ENCODE data around the gene PARD3B.

PARD3B gene

DNA sequence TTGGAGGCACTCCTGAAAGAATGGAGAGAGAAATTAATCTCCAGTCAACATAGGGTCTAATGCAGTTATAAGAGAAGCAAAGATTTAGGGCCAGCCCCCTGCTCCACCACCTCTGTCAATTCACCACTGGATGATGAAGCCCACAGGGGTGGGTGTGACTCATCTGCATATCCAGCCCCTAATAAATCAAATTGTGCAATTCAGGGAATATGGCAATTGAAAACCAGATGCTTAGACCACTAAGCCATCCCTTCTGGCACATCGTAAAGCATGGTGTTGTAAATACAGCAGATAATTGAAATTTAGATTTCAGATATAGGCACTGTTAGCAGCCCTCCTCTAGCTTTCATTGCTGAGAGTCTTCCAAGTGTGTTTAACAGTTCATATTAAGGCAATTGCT is 541.4 kb downstream of the PARD3B start:
- Histone ChIP-seq H3K9me3 (ENCODE audit: insufficient read depth, low read length, severe bottlenecking) (no peaks in the 10 kb centered on the region), H3K4me2 (ENCODE audit: insufficient read depth, low read length) (no peak overlapping the region), H3K27me3 (ENCODE audit: insufficient read depth, low read length, poor library complexity) (no peaks in the 10 kb centered on the region), H3K36me3 (ENCODE audit: insufficient read depth, low read length) (no peaks in the 10 kb centered on the region), H3K4me1 (ENCODE audit: insufficient read depth, low read length) (no peaks in the 10 kb centered on the region), H3K27ac (ENCODE audit: low read length) (no peak overlapping the region), H3K79me2 (ENCODE audit: insufficient read depth, low read length) (no peaks in the 10 kb centered on the region), H3K4me3 (ENCODE audit: low read depth in 1 of 2, low read length in 2 of 2) (no peak overlapping the region), H2AFZ (ENCODE audit: low read depth, low read length) (no peak overlapping the region), H4K20me1 (ENCODE audit: insufficient read depth, low read length) (no peaks in the 10 kb centered on the region), H3K9ac (ENCODE audit: low read depth, low read length) (no peak overlapping the region)
- TF ChIP-seq, protein P1, sequence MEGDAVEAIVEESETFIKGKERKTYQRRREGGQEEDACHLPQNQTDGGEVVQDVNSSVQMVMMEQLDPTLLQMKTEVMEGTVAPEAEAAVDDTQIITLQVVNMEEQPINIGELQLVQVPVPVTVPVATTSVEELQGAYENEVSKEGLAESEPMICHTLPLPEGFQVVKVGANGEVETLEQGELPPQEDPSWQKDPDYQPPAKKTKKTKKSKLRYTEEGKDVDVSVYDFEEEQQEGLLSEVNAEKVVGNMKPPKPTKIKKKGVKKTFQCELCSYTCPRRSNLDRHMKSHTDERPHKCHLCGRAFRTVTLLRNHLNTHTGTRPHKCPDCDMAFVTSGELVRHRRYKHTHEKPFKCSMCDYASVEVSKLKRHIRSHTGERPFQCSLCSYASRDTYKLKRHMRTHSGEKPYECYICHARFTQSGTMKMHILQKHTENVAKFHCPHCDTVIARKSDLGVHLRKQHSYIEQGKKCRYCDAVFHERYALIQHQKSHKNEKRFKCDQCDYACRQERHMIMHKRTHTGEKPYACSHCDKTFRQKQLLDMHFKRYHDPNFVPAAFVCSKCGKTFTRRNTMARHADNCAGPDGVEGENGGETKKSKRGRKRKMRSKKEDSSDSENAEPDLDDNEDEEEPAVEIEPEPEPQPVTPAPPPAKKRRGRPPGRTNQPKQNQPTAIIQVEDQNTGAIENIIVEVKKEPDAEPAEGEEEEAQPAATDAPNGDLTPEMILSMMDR (IDR thresholded peaks at IDR 0.05; ENCODE audit: borderline replicate concordance, extremely low read depth, low read length, poor library complexity, severe bottlenecking) = no peak
- TF ChIP-seq EZH2 (IDR thresholded peaks at IDR 0.05; ENCODE audit: borderline replicate concordance, low read depth, low read length, severe bottlenecking) = no peak
- no peak for DNase-seq
- no peak for ATAC-seq (ENCODE audit: insufficient read depth, low read depth)

DNA sequence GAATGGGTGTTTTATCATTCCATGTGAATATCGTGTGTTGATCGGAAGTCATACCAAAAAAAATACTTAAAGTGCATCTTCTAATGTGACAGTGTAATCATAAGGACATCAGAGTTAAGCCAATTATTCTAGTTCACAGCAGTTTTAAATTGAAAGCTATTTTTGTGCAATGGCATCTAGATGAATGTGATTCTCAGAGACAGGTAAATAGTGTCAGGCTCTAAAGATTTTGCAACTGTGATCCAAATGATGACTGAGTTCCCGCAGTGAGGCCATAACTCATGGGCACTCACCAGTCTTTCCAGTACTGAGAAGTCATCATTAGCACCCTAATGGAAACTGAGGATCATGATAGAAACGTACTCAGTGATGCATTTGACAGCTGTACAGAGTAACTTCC is 542.6 kb downstream of the PARD3B start:
- ATAC-seq (ENCODE audit: insufficient read depth, low read depth) = no peak
- no peaks in the 10 kb centered on the region for H3K4me1 ChIP-seq (ENCODE audit: insufficient read depth, low read length)

DNA sequence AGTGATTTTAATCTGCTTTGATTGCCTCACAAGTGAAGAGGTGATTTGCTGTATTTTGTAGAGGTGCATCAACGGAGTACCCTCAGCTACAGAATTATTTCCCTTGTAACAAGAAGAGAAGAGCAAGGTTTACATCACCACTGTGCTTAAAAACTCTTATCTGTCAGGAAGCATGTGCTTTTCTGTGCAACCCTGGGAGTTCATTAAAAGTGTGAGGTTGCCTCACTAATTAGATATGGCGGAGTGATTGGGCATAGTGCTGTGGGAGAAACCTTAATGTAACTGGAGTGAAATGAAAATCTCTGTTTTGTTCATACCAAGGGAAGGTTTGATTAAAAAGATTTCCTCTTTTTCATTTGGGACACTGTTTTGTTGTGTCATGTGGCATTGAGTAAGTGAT is 544.7 kb downstream of the PARD3B start:
- TF ChIP-seq, protein P1 (IDR thresholded peaks at IDR 0.05; ENCODE audit: borderline replicate concordance, extremely low read depth, low read length, poor library complexity, severe bottlenecking) = no peak
- TF ChIP-seq EZH2 (IDR thresholded peaks at IDR 0.05; ENCODE audit: borderline replicate concordance, low read depth, low read length, severe bottlenecking) = no peak
- Histone ChIP-seq H3K27ac (ENCODE audit: low read length) (no peak overlapping the region), H3K4me2 (ENCODE audit: insufficient read depth, low read length) (no peak overlapping the region), H3K4me1 (ENCODE audit: insufficient read depth, low read length) (no peaks in the 10 kb centered on the region), H2AFZ (ENCODE audit: low read depth, low read length) (no peak overlapping the region), H3K79me2 (ENCODE audit: insufficient read depth, low read length) (no peaks in the 10 kb centered on the region), H3K27me3 (ENCODE audit: insufficient read depth, low read length, poor library complexity) (no peaks in the 10 kb centered on the region), H4K20me1 (ENCODE audit: insufficient read depth, low read length) (no peaks in the 10 kb centered on the region), H3K4me3 (ENCODE audit: low read depth in 1 of 2, low read length in 2 of 2) (no peak overlapping the region), H3K36me3 (ENCODE audit: insufficient read depth, low read length) (no peaks in the 10 kb centered on the region), H3K9ac (ENCODE audit: low read depth, low read length) (no peak overlapping the region), H3K9me3 (ENCODE audit: insufficient read depth, low read length, severe bottlenecking) (no peaks in the 10 kb centered on the region)
- ATAC-seq (ENCODE audit: insufficient read depth, low read depth) (no peak), DNase-seq (no peak)

More for the DNA sequence above, 542.6 kb downstream of the PARD3B start:
- no peak overlapping the region for H3K9ac ChIP-seq (ENCODE audit: low read depth, low read length)
- no peak overlapping the region for H3K4me3 ChIP-seq (ENCODE audit: low read depth in 1 of 2, low read length in 2 of 2)
- no peak overlapping the region for H3K27ac ChIP-seq (ENCODE audit: low read length)
- no peak for DNase-seq
- TF ChIP-seq EZH2 (IDR thresholded peaks at IDR 0.05; ENCODE audit: borderline replicate concordance, low read depth, low read length, severe bottlenecking) = no peak
- TF ChIP-seq, protein P1 (IDR thresholded peaks at IDR 0.05; ENCODE audit: borderline replicate concordance, extremely low read depth, low read length, poor library complexity, severe bottlenecking) = no peak
- no peaks in the 10 kb centered on the region for H3K27me3 ChIP-seq (ENCODE audit: insufficient read depth, low read length, poor library complexity)
- H2AFZ ChIP-seq (ENCODE audit: low read depth, low read length) = no peak overlapping the region
- no peaks in the 10 kb centered on the region for H4K20me1 ChIP-seq (ENCODE audit: insufficient read depth, low read length)
- no peaks in the 10 kb centered on the region for H3K9me3 ChIP-seq (ENCODE audit: insufficient read depth, low read length, severe bottlenecking)
- no peaks in the 10 kb centered on the region for H3K36me3 ChIP-seq (ENCODE audit: insufficient read depth, low read length)
- H3K79me2 ChIP-seq (ENCODE audit: insufficient read depth, low read length) = no peaks in the 10 kb centered on the region
- no peak overlapping the region for H3K4me2 ChIP-seq (ENCODE audit: insufficient read depth, low read length)

DNA sequence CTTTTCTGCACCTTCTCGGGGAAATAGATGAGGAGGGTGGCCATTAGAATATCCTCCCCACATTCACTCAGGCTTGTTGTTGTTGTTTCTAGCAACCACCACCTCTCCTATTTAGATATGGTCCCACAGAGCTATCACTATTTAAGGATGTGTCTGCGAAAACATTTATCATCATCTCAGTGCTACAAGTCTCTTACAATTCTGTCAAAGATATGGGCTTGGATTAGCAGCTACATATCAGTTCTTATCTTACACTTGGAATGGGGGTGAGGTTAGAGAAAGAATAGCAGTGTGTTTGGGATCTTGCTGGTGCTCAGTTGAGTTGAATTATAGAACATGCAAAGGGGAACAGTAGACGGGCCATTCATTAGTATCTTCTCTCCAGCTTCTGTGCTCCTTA is 546.1 kb downstream of the PARD3B start:
- DNase-seq (no peak), ATAC-seq (ENCODE audit: insufficient read depth, low read depth) (no peak)
- H3K4me3 ChIP-seq (ENCODE audit: low read depth in 1 of 2, low read length in 2 of 2) = no peak overlapping the region
- no peaks in the 10 kb centered on the region for H3K4me1 ChIP-seq (ENCODE audit: insufficient read depth, low read length)
- TF ChIP-seq EZH2 (IDR thresholded peaks at IDR 0.05; ENCODE audit: borderline replicate concordance, low read depth, low read length, severe bottlenecking) = no peak
- TF ChIP-seq, protein P1 (IDR thresholded peaks at IDR 0.05; ENCODE audit: borderline replicate concordance, extremely low read depth, low read length, poor library complexity, severe bottlenecking) = no peak
- H3K27ac ChIP-seq (ENCODE audit: low read length) = no peak overlapping the region
- H3K36me3 ChIP-seq (ENCODE audit: insufficient read depth, low read length) = no peaks in the 10 kb centered on the region
- no peaks in the 10 kb centered on the region for H3K27me3 ChIP-seq (ENCODE audit: insufficient read depth, low read length, poor library complexity)
- no peaks in the 10 kb centered on the region for H4K20me1 ChIP-seq (ENCODE audit: insufficient read depth, low read length)
- H3K9me3 ChIP-seq (ENCODE audit: insufficient read depth, low read length, severe bottlenecking) = no peaks in the 10 kb centered on the region
- H3K79me2 ChIP-seq (ENCODE audit: insufficient read depth, low read length) = no peaks in the 10 kb centered on the region
- H3K9ac ChIP-seq (ENCODE audit: low read depth, low read length) = no peak overlapping the region
- no peak overlapping the region for H2AFZ ChIP-seq (ENCODE audit: low read depth, low read length)
- H3K4me2 ChIP-seq (ENCODE audit: insufficient read depth, low read length) = no peak overlapping the region

All from DND-41 (cell line).